ENCODE data around the gene NUCB1.
"Not testable (repeated sequence)": the region's sequence is repeated elsewhere in the genome, so short reads cannot be mapped to it uniquely, and the experiment has no call there.

The NUCB1 gene

GRCh38 chr19:48899386-48899749 is 744 bp upstream of the NUCB1 start:
- not testable (repeated sequence) for H3K4me1 ChIP-seq (ENCODE audit: control insufficient read depth, insufficient read depth, low read length); H3K27me3 ChIP-seq (ENCODE audit: control insufficient read depth, insufficient read depth, low read length); H3K36me3 ChIP-seq (ENCODE audit: control insufficient read depth, insufficient read depth, low read length); H3K9me3 ChIP-seq (ENCODE audit: control insufficient read depth, insufficient read depth, low read length)
- H3K9ac ChIP-seq (ENCODE audit: low read depth, low read length), result peak overlapping the region; percentile 37
- peak overlapping the region; percentile 94 for H3K4me3 ChIP-seq (ENCODE audit: low read depth, low read length)

GRCh38 chr19:48900477-48901406 is 630 bp downstream of the NUCB1 start:
- peak overlapping the region; percentile 94 for H3K4me3 ChIP-seq (ENCODE audit: low read depth, low read length)

DNA sequence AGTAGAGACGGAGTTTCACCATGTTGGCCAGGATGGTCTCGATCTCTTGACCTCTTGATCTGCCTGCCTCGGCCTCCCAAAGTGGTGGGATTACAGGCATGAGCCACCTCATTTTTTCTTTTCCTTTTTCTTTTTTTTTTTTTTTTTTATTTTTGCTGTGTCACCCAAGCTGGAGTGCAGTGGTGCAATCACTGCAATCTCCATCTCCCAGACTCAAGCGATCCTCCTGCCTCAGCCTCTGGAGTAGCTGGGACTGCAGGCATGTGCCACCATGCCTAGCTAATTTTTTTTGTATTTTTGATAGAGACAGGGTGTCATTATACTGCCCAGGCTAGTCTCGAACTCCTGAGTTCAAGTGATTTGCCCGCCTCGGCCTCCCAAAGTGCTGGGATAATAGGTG is 2.2 kb downstream of the NUCB1 start:
- H3K36me3 ChIP-seq (ENCODE audit: control insufficient read depth, insufficient read depth, low read length), result peaks cover 16% of the 10 kb centered on the region
- not testable (repeated sequence) for H3K9ac ChIP-seq (ENCODE audit: low read depth, low read length); H3K27me3 ChIP-seq (ENCODE audit: control insufficient read depth, insufficient read depth, low read length); H3K4me1 ChIP-seq (ENCODE audit: control insufficient read depth, insufficient read depth, low read length); H3K9me3 ChIP-seq (ENCODE audit: control insufficient read depth, insufficient read depth, low read length); H3K4me3 ChIP-seq (ENCODE audit: low read depth, low read length)

More at GRCh38 chr19:48900477-48901406, 630 bp downstream of the NUCB1 start:
- peaks cover 11% of the 10 kb centered on the region for H3K36me3 ChIP-seq (ENCODE audit: control insufficient read depth, insufficient read depth, low read length)
- peak overlapping the region; percentile 76 for H3K9ac ChIP-seq (ENCODE audit: low read depth, low read length)
- no peaks in the 10 kb centered on the region for H3K4me1 ChIP-seq (ENCODE audit: control insufficient read depth, insufficient read depth, low read length)
- H3K9me3 ChIP-seq (ENCODE audit: control insufficient read depth, insufficient read depth, low read length), result no peaks in the 10 kb centered on the region
- H3K27me3 ChIP-seq (ENCODE audit: control insufficient read depth, insufficient read depth, low read length), result no peaks in the 10 kb centered on the region

- H3K4me3 ChIP-seq (ENCODE audit: low read depth, low read length); H3K9me3 ChIP-seq (ENCODE audit: control insufficient read depth, insufficient read depth, low read length); H3K27me3 ChIP-seq (ENCODE audit: control insufficient read depth, insufficient read depth, low read length); H3K9ac ChIP-seq (ENCODE audit: low read depth, low read length); H3K4me1 ChIP-seq (ENCODE audit: control insufficient read depth, insufficient read depth, low read length): not testable (repeated sequence)
- peaks cover 22% of the 10 kb centered on the region for H3K36me3 ChIP-seq (ENCODE audit: control insufficient read depth, insufficient read depth, low read length)
Observed at GRCh38 chr19:48903788-48904187, 3.7 kb downstream of the NUCB1 start.

DNA sequence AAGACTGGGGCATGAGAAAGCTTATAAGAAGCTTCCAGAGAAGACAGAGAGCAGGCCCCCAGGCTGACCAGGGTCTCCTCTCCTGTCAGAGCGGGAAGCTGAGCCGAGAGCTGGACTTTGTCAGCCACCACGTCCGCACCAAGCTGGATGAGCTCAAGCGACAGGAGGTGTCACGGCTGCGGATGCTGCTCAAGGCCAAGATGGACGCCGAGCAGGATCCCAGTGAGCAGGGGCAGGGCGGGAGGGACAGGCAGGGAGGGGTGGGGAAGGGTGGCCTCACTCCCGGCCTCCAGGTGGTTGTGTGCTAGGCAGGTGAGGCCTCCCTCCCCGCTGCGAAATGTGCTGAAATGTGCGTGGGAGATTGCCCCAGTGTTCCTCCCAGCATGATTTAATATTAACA is 5.6 kb downstream of the NUCB1 start:
- Histone ChIP-seq H3K36me3 (ENCODE audit: control insufficient read depth, insufficient read depth, low read length) (peaks cover 22% of the 10 kb centered on the region), H3K27me3 (ENCODE audit: control insufficient read depth, insufficient read depth, low read length) (no peaks in the 10 kb centered on the region), H3K9me3 (ENCODE audit: control insufficient read depth, insufficient read depth, low read length) (no peaks in the 10 kb centered on the region), H3K4me3 (ENCODE audit: low read depth, low read length) (no peak overlapping the region), H3K9ac (ENCODE audit: low read depth, low read length) (no peak overlapping the region), H3K4me1 (ENCODE audit: control insufficient read depth, insufficient read depth, low read length) (no peaks in the 10 kb centered on the region)

GRCh38 chr19:48906324-48906723 is 6.2 kb downstream of the NUCB1 start:
- Histone ChIP-seq H3K9me3 (ENCODE audit: control insufficient read depth, insufficient read depth, low read length) (no peaks in the 10 kb centered on the region), H3K27me3 (ENCODE audit: control insufficient read depth, insufficient read depth, low read length) (no peaks in the 10 kb centered on the region), H3K4me3 (ENCODE audit: low read depth, low read length) (no peak overlapping the region), H3K4me1 (ENCODE audit: control insufficient read depth, insufficient read depth, low read length) (no peaks in the 10 kb centered on the region), H3K9ac (ENCODE audit: low read depth, low read length) (no peak overlapping the region), H3K36me3 (ENCODE audit: control insufficient read depth, insufficient read depth, low read length) (peaks cover 26% of the 10 kb centered on the region)

- Histone ChIP-seq H3K36me3 (ENCODE audit: control insufficient read depth, insufficient read depth, low read length) (peaks cover 32% of the 10 kb centered on the region), H3K9ac (ENCODE audit: low read depth, low read length) (no peak overlapping the region), H3K9me3 (ENCODE audit: control insufficient read depth, insufficient read depth, low read length) (no peaks in the 10 kb centered on the region), H3K4me1 (ENCODE audit: control insufficient read depth, insufficient read depth, low read length) (no peaks in the 10 kb centered on the region), H3K4me3 (ENCODE audit: low read depth, low read length) (no peak overlapping the region), H3K27me3 (ENCODE audit: control insufficient read depth, insufficient read depth, low read length) (no peaks in the 10 kb centered on the region)
Observed at GRCh38 chr19:48907671-48908070, 7.6 kb downstream of the NUCB1 start.

DNA sequence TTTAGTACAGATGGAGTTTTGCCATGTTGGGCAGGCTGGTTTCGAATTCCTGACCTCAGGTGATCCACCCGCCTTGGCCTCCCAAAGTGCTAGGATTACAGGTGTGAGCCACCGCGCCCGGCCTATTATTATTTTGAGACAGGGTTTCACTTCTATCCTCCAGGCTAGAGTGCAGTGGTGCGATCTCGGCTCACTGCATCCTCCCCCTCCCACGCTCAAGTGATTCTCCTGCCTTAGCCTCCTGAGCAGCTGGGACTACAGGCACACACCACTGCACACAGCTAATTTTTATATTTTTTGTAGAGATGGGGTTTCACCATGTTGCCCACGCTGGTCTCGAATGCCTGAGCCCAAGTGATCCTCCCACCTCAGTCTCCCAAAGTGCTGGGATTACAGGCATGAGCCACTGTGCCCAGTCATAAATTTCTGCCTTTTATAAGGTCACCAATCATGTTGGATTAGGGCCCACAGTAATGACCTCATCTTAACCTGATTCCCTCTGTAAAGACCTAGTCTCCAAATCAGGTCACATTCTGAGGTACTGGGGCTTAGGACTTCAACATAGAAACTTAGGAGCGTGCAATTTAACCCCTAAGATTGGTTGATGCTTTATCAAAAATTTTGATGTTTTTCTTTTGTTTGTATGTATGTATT is 9.4 kb downstream of the NUCB1 start:
- H3K27me3 ChIP-seq (ENCODE audit: control insufficient read depth, insufficient read depth, low read length); H3K4me1 ChIP-seq (ENCODE audit: control insufficient read depth, insufficient read depth, low read length); H3K9me3 ChIP-seq (ENCODE audit: control insufficient read depth, insufficient read depth, low read length); H3K4me3 ChIP-seq (ENCODE audit: low read depth, low read length); H3K9ac ChIP-seq (ENCODE audit: low read depth, low read length): not testable (repeated sequence)
- peaks cover 48% of the 10 kb centered on the region for H3K36me3 ChIP-seq (ENCODE audit: control insufficient read depth, insufficient read depth, low read length)

DNA sequence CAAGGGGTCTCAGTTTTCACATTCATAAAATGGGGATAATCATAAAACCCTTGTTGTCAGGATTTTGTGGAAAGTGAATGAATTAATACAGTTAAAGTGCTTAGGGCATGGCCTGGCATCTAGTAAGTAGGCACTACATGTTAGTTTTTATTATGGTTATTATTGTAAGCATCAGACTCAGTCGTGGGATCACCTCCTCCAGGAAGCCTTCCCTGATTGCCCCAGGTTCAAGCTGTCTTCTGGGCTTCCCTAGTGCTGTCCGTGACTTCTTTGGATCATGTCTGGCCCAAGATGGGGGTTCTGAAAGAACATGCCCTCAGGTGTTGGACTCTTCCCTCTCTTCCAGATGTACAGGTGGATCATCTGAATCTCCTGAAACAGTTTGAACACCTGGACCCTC is 10.7 kb downstream of the NUCB1 start:
- Histone ChIP-seq H3K4me3 (ENCODE audit: low read depth, low read length) (no peak overlapping the region), H3K36me3 (ENCODE audit: control insufficient read depth, insufficient read depth, low read length) (peaks cover 47% of the 10 kb centered on the region), H3K27me3 (ENCODE audit: control insufficient read depth, insufficient read depth, low read length) (no peaks in the 10 kb centered on the region), H3K9me3 (ENCODE audit: control insufficient read depth, insufficient read depth, low read length) (no peaks in the 10 kb centered on the region), H3K4me1 (ENCODE audit: control insufficient read depth, insufficient read depth, low read length) (no peaks in the 10 kb centered on the region), H3K9ac (ENCODE audit: low read depth, low read length) (no peak overlapping the region)

- Histone ChIP-seq H3K4me1 (ENCODE audit: control insufficient read depth, insufficient read depth, low read length) (no peaks in the 10 kb centered on the region), H3K9ac (ENCODE audit: low read depth, low read length) (no peak overlapping the region), H3K27me3 (ENCODE audit: control insufficient read depth, insufficient read depth, low read length) (no peaks in the 10 kb centered on the region), H3K9me3 (ENCODE audit: control insufficient read depth, insufficient read depth, low read length) (no peaks in the 10 kb centered on the region), H3K4me3 (ENCODE audit: low read depth, low read length) (no peak overlapping the region), H3K36me3 (ENCODE audit: control insufficient read depth, insufficient read depth, low read length) (peaks cover 46% of the 10 kb centered on the region)
Observed at GRCh38 chr19:48913114-48913889, 13.2 kb downstream of the NUCB1 start.

DNA sequence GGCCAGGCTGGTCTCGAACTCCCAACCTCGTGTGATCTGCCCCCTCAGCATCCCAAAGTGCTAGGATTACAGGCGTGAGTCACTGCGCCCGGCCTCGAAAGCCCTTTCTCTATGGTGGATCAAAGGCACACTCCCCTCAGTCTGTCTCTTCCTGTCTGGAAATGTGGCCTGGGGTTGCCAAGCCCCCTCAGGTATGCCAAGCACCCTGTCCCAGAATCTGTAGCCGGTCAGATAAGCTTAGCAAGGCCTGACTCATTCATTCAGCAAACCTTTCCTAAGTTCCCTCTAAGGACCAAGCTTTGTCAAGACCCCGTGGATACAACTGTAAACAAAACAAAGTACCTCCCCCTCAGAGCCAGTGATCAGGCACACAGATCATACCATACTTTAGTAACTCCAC is 14.1 kb downstream of the NUCB1 start:
- H3K36me3 ChIP-seq (ENCODE audit: control insufficient read depth, insufficient read depth, low read length), result peaks cover 52% of the 10 kb centered on the region
- no peak overlapping the region for H3K4me3 ChIP-seq (ENCODE audit: low read depth, low read length)
- no peaks in the 10 kb centered on the region for H3K9me3 ChIP-seq (ENCODE audit: control insufficient read depth, insufficient read depth, low read length)
- no peaks in the 10 kb centered on the region for H3K27me3 ChIP-seq (ENCODE audit: control insufficient read depth, insufficient read depth, low read length)
- no peak overlapping the region for H3K9ac ChIP-seq (ENCODE audit: low read depth, low read length)
- no peaks in the 10 kb centered on the region for H3K4me1 ChIP-seq (ENCODE audit: control insufficient read depth, insufficient read depth, low read length)
